A549 treated with dexamethasone at 1 μM for 4 hours (cell line): ENCODE measurements around the gene CYP4X1. TPM values are rescaled to one million over a fixed set of nuclear protein-coding genes. Genes with fewer than 3 reads are reported as not detected.

Source experiments
- total RNA-seq: library from RNA; stranded (reverse); fragments of 200-300 nt; extraction: Qiagen RNA extraction; gene quantifications from 5 replicates; pipeline ENCODE4 v1.2.3, GENCODE V29; 2022

The CYP4X1 gene
- 0.04 to 0.08 TPM (median 0.05 TPM) in 3 of 5 replicates, not detected in the others for total RNA-seq

GRCh38 chr1:47023268-47024140 lies at the start of gene CYP4X1:
Gene CYP4X1 (plus strand): TSS chr1:47023669. CDS start chr1:47023818, 149 bp downstream.

DNA sequence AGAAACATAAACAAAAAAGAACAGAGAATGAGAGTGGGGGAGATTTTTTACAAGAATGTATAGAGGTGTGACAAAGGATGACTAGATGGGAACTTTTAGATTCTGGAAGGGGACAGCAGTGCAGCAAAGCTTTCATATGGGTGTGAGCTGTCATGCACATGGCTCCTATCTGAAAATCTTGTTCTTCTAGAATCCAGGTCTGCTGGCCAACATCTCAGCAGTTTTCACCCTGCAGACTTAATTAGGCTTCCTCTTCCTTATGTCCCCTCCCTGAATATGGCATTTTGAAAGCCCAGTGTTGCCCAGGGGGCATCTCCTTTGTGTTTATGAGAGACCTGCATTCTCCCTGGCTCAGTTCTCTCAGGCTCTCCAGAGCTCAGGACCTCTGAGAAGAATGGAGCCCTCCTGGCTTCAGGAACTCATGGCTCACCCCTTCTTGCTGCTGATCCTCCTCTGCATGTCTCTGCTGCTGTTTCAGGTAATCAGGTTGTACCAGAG lies 43.7 kb downstream of the CYP4X1 start, which contains the start of gene CYP4Z1:
TSS of gene CYP4Z1 (plus strand) at position 135 of the 498 bp plus-strand sequence. CDS start at position 395, 260 bp downstream.

Other genes starting within 250 kb of the CYP4X1 start
- 0.07 to 0.17 TPM (median 0.12 TPM) in 3 of 5 replicates, not detected in the others for gene CYP4B1, start 224.6 kb upstream of the CYP4X1 start, total RNA-seq
- not detected in 5 replicates for gene CYP4A11, start 82.2 kb upstream of the CYP4X1 start, total RNA-seq
- not detected in 5 replicates for gene CYP4Z1, start 43.6 kb downstream of the CYP4X1 start, total RNA-seq
- gene CYP4A22, start 113.8 kb downstream of the CYP4X1 start, total RNA-seq, result not detected in 5 replicates
- gene PDZK1IP1, start 166.4 kb downstream of the CYP4X1 start, total RNA-seq, result 6.1 to 8.3 TPM (median 7.1 TPM) in 5 replicates
- gene TAL1, start 208.6 kb downstream of the CYP4X1 start, total RNA-seq, result 0.01 to 0.05 TPM (median 0.02 TPM) in 4 of 5 replicates, not detected in the other